Natural killer cell (primary cell): ENCODE results near the gene SETBP1. TPM values are rescaled to one million over a fixed set of nuclear protein-coding genes. Genes with fewer than 3 reads are reported as not detected.

Experiments
- ATAC-seq, 3 donors: fragments of 150-1000 bp in 2 of 3; fragments of 200-7000 bp in 1 of 3; cut with Tn5 transposase; 1 replicate in 1 of 3; 2 replicates in 2 of 3; pipeline ENCODE4 v1.10.0; 2021; ENCODE audit warnings: mild to moderate bottlenecking in 2 of 3, moderate library complexity in 2 of 3
- DNase-seq, 2 donors: peaks; one replicate each; pipeline versions ENCODE4 v3.0.0 to v3.0.0-alpha.2; 2013 to 2021; ENCODE audit warnings: mixed read lengths in 1 of 2
- H3K27ac ChIP-seq: one replicate; pipeline ENCODE4 v1.5.1; 2013; ENCODE audit warnings: mild to moderate bottlenecking, low read length
- H3K27me3 ChIP-seq: one replicate; pipeline ENCODE4 v1.6.1; 2013; ENCODE audit warnings: low read length; ENCODE audit not compliant: control insufficient read depth, insufficient read depth
- H3K36me3 ChIP-seq: one replicate; pipeline ENCODE4 v1.6.1; 2013; ENCODE audit warnings: low read length; ENCODE audit not compliant: control insufficient read depth, insufficient read depth
- H3K4me1 ChIP-seq: one replicate; pipeline ENCODE4 v1.6.1; 2013; ENCODE audit warnings: low read length; ENCODE audit not compliant: control insufficient read depth, insufficient read depth
- H3K4me3 ChIP-seq: one replicate; pipeline ENCODE4 v1.5.1; 2013; ENCODE audit warnings: low read length
- H3K9me3 ChIP-seq: one replicate; pipeline ENCODE4 v1.6.1; 2013; ENCODE audit warnings: low read length; ENCODE audit not compliant: control insufficient read depth, insufficient read depth
- H3K27ac Mint-ChIP-seq, 2 donors: one replicate each; pipeline ENCODE4 v1.8.0; 2022; ENCODE audit warnings: mild to moderate bottlenecking in 2 of 2, mixed read lengths in 2 of 2, moderate library complexity in 1 of 2
- H3K27me3 Mint-ChIP-seq, 2 donors: one replicate each; pipeline ENCODE4 v1.8.0; 2022; ENCODE audit warnings: low read depth in 2 of 2, mixed read lengths in 2 of 2
- H3K36me3 Mint-ChIP-seq: one replicate; pipeline ENCODE4 v1.8.0; 2022; ENCODE audit warnings: mixed read lengths
- H3K4me1 Mint-ChIP-seq, 2 donors: one replicate each; pipeline ENCODE4 v1.8.0; 2022; ENCODE audit warnings: mixed read lengths in 2 of 2
- H3K4me3 Mint-ChIP-seq: one replicate; pipeline ENCODE4 v1.8.0; 2022; ENCODE audit warnings: mild to moderate bottlenecking, moderate library complexity, mixed read lengths
- H3K9me3 Mint-ChIP-seq, 2 donors: one replicate each; pipeline ENCODE4 v1.8.0; 2022; ENCODE audit warnings: mixed read lengths in 2 of 2
- CTCF ChIP-seq: fragments of 200-600 bp; IDR thresholded peaks from one replicate; pipeline ENCODE4 v1.8.0; 2022; ENCODE audit warnings: antibody characterized with exemption
- WGBS: methylation state at CpG from one replicate; pipeline ENCODE4 v1.1.7; 2013; ENCODE audit warnings: missing lambda C conversion rate; ENCODE audit not compliant: insufficient coverage; 5-methylcytosine and 5-hydroxymethylcytosine counted together
- intact Hi-C: fragments of 100-400 bp; cut with micrococcal nuclease; formaldehyde crosslinking; loops from one replicate; pipeline ENCODE4 v1.14.2; 2022
- total RNA-seq, 4 donors: library from RNA; stranded (reverse); fragments of 120-200 nt in 1 of 4; gene quantifications; one replicate each; pipeline versions ENCODE4 v1.2.3 to v1.2.4, GENCODE V29; 2013 to 2022

Gene SETBP1
- total RNA-seq, 3 donors from 2014 or later (not counting 1 experiment from before 2014, with no cell fraction given), result 36.0 to 46.6 (median 41.2) TPM

GRCh38 chr18:44895176-44895798 is 214.6 kb downstream of the SETBP1 start:
- peak in 1 of 3 donors; percentile 48 for ATAC-seq
- Histone ChIP-seq H3K36me3 (no peaks in the 10 kb centered on the region), H3K4me3 (no peak overlapping the region), H3K9me3 (no peaks in the 10 kb centered on the region), H3K4me1 (peaks cover 3% of the 10 kb centered on the region), H3K27me3 (no peaks in the 10 kb centered on the region), H3K27ac (no peak overlapping the region)
- no peaks in the 10 kb centered on the region for H3K27me3 Mint-ChIP-seq
- TF ChIP-seq CTCF, result no peak
- DNase-seq, result peak in 1 of 2 donors; percentile 42
- intact Hi-C loops, result no loop called here
- 40% methylated on average over 1 of the region's 1 CpG for WGBS
- peaks cover 24 to 31% of the 10 kb centered on the region in 2 donors for H3K4me1 Mint-ChIP-seq
- H3K36me3 Mint-ChIP-seq, result no peaks in the 10 kb centered on the region
- no peak overlapping the region for H3K4me3 Mint-ChIP-seq
- H3K27ac Mint-ChIP-seq, result peak overlapping the region in 1 of 2 donors; percentile 49
- H3K9me3 Mint-ChIP-seq, result peaks cover 2 to 4% of the 10 kb centered on the region in 2 donors

GRCh38 chr18:44896846-44897245 is 216.2 kb downstream of the SETBP1 start:
- intact Hi-C loops, result no loop called here
- no peak for TF ChIP-seq CTCF
- peaks cover 3% of the 10 kb centered on the region for H3K4me1 ChIP-seq
- no peak overlapping the region for H3K27ac ChIP-seq
- Mint-ChIP-seq H3K27me3 (no peaks in the 10 kb centered on the region), H3K36me3 (no peaks in the 10 kb centered on the region), H3K9me3 (peaks cover 0 to 2% of the 10 kb centered on the region in 2 donors), H3K27ac (no peak overlapping the region), H3K4me1 (peaks cover 34 to 43% of the 10 kb centered on the region in 2 donors), H3K4me3 (no peak overlapping the region)
- 94% methylated on average over 6 of the region's 6 CpGs for WGBS
- H3K27me3 ChIP-seq, result no peaks in the 10 kb centered on the region
- H3K36me3 ChIP-seq, result no peaks in the 10 kb centered on the region
- no peak for DNase-seq
- H3K4me3 ChIP-seq, result no peak overlapping the region
- no peak for ATAC-seq
- no peaks in the 10 kb centered on the region for H3K9me3 ChIP-seq

- Histone ChIP-seq H3K4me3 (no peak overlapping the region), H3K27me3 (no peaks in the 10 kb centered on the region), H3K9me3 (no peaks in the 10 kb centered on the region), H3K4me1 (peaks cover 3% of the 10 kb centered on the region), H3K36me3 (no peaks in the 10 kb centered on the region), H3K27ac (no peak overlapping the region)
- TF ChIP-seq CTCF, result no peak
- no peak for ATAC-seq
- no peaks in the 10 kb centered on the region for H3K36me3 Mint-ChIP-seq
- no peaks in the 10 kb centered on the region for H3K27me3 Mint-ChIP-seq
- DNase-seq, result no peak
- H3K4me1 Mint-ChIP-seq, result peaks cover 34 to 43% of the 10 kb centered on the region in 2 donors
- no peak overlapping the region for H3K4me3 Mint-ChIP-seq
- intact Hi-C loops, result no loop called here
- 88% methylated on average over 8 of the region's 8 CpGs for WGBS
- peaks cover 0 to 2% of the 10 kb centered on the region in 2 donors for H3K9me3 Mint-ChIP-seq
- H3K27ac Mint-ChIP-seq, result no peak overlapping the region
These were observed 216.7 kb downstream of the SETBP1 start for GRCh38 chr18:44897411-44897810.

GRCh38 chr18:44897816-44898215 is 217.1 kb downstream of the SETBP1 start:
- no peak overlapping the region for H3K4me3 ChIP-seq
- ATAC-seq, result no peak
- Mint-ChIP-seq H3K4me3 (no peak overlapping the region), H3K9me3 (peaks cover 0 to 2% of the 10 kb centered on the region in 2 donors), H3K27me3 (no peaks in the 10 kb centered on the region), H3K4me1 (peaks cover 34 to 39% of the 10 kb centered on the region in 2 donors), H3K27ac (no peak overlapping the region), H3K36me3 (no peaks in the 10 kb centered on the region)
- intact Hi-C loops, result no loop called here
- no peaks in the 10 kb centered on the region for H3K36me3 ChIP-seq
- H3K4me1 ChIP-seq, result peaks cover 3% of the 10 kb centered on the region
- H3K9me3 ChIP-seq, result no peaks in the 10 kb centered on the region
- H3K27me3 ChIP-seq, result no peaks in the 10 kb centered on the region
- no peak overlapping the region for H3K27ac ChIP-seq
- no peak for TF ChIP-seq CTCF
- no peak for DNase-seq
